SKM-1 treated with dmso at 0.1 percent for 144 hours (cell line): Measurements from ENCODE around the gene SART1.
"Not testable (repeated sequence)": the region's sequence is repeated elsewhere in the genome, so short reads cannot be mapped to it uniquely, and the experiment has no call there.

Experiments
- DNase-seq: peaks from one replicate; lab custom pipeline; 2025; ENCODE audit not compliant: unreplicated experiment; lab: John Stamatoyannopoulos, UW

SART1 gene

DNA sequence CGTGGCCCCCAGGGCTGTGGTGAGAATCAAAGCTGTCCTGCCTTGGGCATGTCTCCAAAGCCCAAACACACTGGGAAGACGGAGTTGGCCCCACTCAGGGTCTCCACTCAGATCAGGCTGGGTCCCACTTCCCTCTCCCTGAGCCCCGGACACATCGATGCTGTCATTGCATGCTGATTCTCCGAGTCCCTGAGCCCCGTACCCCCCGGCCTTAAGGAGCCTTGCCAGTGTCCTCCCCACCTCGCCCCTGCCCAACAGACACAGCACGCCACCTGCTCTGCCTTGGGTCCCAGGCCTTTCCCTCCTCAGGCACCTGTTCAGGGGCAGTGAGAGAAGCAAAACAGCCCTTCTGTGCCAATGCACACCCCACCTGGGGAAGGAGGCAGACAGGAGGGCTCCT, 25.8 kb downstream of the SART1 start:
- DNase-seq = no peak

DNA sequence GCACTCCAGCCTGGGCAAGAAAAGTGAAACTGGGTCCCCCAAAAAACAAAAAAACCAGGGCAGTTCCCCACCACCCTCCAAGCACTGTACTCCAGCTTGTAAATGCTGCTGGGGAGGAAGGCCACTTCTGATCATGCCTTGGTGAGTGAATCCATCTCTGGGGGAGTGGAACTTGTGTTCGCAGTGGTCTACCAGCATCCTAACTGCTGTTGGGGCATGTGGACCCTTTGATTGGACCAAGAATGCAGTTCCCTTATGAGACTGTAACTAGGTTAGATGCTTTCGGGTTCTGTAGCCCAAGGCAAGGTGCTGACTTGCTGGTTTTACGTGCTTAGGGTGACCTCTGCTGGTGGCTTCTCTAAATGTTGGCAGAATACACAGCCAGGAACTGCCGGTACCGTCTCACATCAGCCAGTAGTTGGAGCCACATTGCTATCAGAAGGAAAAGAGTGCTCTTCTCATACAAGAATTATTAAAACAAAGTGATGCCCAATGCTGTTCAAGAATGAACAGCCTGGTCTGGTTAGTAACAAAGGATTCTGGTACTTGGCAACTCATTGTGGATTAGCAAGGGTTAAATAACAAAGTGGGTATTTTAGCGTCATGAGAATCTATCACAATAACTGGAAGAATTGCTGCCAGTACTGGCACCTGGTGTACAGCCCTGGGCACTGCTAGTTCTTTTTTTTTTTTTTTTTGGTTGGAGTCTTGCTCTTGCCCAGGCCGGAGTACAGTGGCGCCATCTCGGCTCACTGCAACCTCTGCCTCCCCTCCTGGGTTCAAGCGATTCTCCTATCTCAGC, 27.5 kb downstream of the SART1 start:
- peak; percentile 96 for DNase-seq

DNA sequence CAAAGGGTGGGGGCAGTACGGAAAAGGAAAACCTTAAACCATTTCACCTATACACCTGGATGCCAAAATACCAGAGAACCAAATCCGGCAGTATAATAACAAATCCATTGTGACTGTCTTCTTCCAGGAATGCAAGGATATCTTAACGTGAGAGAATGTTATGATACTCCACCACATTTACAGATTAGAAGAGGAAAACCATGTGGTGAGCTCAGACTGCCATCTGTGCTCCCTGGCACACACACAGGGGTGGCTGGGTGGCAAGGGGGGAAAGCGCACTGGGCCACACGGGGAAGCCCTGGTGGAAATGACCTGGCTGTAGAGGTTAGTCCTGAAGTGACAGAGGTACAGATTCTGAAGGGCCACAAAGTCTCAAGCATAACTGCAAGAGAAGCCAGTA, 30.5 kb downstream of the SART1 start:
- no peak for DNase-seq

DNA sequence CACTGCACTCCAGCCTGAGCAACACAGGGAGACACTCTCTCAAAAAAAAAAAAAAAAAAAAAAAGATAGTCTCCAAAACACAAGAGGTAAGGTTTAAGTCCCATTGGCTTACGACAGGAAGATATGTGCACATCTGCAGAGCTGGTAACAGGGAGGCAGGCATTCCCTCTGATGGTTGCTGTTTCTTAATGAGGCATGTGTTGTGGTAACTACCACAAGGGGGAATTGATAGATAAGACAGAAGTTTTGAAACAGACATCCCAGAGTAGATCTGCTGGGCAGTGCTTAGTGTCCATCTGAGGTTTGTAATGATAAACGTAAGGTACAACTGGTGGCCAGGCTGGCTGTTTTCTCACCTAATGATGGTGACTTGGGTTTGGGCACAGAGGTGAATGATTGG, 35.8 kb downstream of the SART1 start:
- no peak for DNase-seq

DNA sequence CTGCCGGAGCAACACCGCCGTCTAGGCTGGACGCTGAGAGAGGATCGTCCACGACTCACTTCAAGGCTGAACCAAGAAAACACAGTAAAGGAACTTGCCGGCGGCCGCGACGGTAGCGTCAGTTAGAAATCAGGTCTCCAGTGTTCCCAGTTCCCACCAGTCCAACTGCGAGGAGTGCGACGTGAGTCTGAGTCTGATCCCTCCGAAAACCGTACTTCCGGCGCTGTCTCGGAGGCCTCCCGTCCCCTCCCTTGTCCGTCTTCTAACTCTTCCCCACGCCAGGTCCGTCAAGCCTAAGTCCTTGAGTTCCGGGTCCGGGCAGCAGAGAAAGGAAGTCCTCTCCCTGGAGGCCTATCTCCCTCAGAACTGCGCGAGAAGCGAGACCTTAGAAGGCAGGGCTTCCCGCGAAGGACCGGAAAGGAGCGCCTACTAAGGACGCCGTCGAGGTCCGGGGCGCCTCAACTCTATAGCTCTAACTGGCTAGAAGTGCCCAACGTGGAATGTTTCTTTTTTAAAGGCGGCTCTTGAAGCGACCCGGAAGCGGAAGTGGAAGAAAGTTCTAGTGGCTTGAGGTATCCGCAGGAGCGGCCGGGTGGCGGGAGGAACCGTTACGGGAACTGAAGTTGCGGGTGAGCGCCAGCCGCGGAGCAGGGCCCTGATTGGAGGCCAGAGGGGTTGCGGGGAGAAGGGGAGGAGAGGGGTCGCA, 40.6 kb downstream of the SART1 start, which contains the start of the genes BANF1 and EIF1AD:
Gene BANF1 (plus strand): TSS at position 562 of the 706 bp plus-strand sequence. CDS start 748 bp downstream, outside the sequence.
Gene EIF1AD (minus strand): TSS at position 216 of the 706 bp plus-strand sequence. CDS start 1,768 bp downstream, outside the sequence.
- peak; percentile 99 for DNase-seq

DNA sequence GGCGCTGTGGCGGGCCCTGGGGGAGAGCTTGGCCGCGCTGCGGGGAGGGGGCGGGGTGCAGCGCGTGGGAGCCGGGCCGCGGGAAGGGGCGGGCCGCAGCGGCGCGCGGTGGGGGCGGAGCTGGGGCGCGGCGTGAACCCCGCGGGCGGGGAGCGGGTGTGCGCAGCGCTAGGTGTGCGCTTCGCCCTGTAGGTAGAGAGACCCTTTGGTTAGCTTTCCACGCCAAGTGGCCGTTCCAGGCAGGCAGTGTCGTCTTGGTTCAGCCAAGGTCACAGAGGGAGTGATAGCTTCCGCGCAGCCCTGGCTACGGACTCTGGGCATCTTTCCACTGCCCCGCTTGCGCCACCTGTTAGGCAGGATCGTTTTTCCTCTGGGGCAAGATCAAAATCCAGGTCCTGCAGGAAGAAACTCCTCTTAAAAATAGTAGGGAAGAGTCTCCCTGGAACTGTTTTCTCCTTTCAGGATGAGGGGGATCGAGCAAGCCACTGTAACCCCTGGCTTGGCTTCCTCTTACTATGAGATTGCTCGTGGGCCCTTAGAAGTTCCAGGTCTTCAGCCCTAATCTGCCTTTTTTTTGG, 41.2 kb downstream of the SART1 start:
- peak; percentile 59 for DNase-seq

DNA sequence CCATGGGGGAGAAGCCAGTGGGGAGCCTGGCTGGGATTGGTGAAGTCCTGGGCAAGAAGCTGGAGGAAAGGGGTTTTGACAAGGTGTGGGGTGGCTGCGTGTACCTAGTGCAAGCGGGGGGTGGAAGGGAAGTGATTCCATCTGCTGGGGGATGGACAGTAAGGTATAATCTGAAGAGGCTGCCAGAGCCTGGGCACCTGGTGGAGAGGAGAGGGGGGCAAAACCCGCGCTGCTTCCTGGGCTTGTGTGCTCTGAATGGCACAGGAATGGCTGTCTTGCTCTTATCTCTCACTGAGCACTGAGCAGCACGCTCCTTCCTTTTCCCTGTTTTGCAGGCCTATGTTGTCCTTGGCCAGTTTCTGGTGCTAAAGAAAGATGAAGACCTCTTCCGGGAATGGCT, 41.8 kb downstream of the SART1 start:
- no peak for DNase-seq

DNA sequence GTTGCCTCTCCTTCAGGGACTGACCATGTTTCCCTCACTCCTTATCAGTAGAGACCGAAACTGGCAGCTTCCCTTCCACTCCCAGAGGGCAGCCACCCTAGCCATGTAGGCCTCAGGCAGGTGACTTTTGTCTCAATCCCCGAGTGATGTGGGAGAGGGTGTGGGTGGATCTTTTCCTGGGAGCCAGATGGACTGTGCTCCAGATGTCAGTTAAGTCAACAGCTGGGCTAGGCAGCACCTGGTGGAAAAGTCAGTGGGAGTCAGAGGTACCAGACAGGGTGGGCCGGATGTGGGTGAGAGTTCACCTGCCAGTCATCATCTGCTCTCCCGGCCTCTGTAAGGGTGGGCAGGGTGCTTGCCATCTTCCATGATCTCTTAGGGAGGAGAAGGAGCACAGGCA, 42.7 kb downstream of the SART1 start:
- no peak for DNase-seq

DNA sequence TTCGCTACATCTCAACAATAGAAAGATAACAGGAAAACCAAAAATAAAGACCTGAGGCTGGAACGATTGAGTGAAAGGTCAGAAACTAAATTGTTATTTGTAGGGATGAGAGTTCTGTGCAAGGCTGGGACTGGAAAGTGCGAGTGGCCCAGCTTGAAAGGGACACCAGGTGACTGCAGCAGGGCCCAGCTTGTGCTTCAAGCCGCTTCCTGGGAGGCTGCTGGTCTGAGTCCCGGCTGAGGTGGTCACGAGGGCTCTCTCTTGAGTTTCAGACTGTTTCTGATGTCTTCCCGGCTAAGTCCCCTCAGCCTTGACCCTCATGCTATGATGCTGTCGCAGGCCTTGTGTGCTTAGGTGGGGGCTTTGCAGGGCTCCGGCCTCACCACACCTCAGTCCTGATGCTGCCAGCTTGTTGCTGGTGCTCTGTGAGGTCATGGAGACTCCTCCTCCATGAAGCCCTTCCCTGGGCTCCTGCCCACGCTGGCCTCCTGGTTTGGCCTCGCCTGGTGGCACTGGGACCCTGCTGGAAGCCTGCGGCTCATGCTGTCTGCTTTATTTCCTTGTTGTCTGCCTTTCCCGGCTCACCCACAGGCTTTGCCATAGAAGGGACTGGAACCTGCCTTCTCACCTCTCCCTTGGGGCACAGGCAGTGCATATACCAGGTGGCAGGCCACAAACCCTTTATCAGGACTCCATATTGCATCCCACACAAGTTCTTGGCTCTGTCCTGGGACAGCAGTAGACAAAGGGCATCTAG, 44.8 kb downstream of the SART1 start:
- no peak for DNase-seq

DNA sequence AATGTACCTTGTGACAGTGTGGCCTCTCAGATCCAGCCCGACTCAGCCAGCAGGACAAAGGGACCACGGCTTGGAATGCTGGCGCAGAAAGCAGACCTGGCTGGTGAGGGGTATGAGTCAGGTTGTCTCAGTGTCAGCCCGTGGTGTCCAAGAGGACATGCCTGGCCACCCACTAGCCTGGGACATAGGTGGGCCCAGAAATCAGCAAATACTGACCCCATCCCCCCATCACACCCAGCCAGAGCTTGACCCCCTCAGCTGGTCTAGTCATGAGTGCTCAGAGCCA, 45.3 kb downstream of the SART1 start:
- no peak for DNase-seq

DNA sequence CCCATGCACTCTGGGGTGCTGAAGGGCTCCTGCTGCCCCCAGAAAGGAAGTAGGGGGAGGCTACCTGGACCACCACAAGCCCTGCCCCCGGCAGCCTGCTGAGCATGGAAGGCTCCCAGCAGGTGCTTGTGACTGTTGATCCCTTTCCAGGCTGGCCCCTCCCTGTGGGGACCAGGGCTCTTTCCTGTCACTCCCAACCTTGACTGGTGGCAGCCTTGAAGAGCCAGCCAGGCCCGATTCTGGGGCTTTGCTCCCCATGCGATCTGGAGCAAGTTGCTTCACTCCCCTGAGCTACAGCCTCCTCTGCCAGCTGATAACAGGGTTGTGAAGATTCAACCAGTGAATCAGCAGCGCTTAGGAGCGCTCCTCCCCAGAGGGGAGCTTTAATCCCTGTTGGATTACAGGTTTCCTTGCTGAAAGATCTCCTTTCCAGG, 45.7 kb downstream of the SART1 start:
- DNase-seq = no peak

DNA sequence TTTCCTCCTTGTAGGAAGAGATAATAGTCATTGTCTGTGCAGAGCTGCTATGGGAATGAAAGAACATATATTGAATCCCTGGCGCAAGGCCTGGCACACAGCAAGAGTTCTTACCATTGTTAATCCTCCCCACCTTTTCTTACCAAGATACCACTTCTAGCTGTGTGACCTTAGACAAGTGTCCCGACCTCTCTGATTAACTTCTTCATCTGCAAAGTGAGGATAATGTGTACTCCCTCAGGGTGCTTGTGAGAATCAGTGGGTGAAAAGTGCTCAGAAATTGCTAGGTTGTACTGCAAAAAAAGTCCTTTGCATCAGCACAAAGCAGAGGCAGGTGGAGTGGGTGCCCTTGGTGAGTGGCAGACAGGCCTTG, 46.5 kb downstream of the SART1 start:
- no peak for DNase-seq

DNA sequence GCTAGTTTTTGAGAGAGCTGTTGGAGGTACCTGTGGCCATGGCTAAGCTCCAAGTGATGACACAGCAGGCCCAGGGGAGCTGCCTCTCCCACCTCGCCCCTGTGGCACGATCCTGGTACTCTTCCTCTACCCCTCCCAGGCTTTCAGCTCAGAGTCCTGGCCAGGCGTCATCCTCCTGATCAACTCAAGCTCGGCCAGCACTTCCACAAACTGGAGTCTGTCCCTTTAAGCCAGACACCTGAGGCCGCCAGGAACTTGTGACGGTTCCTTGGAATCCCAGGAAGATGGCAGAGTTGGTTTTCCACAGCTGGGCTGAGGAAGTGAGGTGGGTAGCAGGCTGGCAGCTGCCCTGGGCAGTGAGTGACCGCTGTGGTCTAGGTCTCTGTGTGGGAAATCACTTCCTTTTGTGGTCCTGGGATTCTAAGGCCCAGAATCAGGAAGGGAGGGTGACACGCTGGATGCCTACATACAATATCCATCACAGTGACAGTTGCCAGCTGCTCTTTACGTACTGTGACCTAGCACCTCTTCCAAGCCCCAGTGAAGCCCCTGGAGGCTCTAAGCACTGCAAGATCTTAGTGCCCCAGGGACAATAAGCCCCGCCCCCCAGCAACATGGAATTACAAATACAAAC, 47.1 kb downstream of the SART1 start:
- DNase-seq = no peak

DNA sequence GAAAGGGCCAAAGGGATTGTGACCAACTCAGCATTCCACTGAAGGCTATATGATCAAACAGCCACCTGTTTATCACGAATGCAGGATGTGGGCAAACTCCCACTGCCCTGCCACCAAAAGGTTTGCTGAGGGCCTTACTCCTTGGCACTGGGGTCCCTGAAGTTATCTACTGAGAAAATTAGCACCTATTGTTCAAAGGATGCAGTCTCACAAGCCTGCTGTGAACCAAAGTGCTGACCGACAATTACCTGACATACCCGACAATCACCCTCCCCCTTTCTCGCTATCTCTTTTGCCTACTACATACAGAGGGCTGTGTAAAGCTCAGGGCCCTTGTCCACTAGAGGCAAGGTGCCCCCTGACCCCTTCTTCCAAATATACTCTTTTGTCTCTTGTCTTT, 48.5 kb downstream of the SART1 start:
- DNase-seq = not testable (repeated sequence)

DNA sequence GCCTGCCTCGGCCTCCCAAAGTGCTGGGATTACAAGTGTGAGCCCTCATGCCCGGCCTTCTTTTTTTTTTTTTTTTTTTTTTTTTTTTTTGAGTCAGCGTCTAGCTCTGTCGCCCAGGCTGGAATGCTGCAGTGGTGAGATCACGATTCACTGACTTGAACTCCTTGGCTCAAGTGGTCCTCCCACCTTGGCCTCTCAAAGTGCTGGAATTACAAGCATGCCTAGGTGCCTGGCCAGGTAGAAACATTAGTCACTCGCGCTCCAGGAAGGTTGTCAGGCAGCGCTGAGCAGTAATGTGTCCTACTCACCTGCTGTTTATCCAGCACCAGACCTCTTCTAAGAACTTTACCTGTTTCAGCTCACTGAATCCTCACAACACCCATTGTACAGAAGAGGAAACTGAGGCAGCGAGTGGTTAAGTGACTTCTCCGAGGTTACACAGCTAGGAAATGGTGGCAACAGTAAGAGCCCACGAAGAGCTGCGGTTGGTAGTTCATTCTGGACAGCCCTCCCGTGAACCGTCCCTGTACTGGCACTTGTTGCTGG, 49.8 kb downstream of the SART1 start:
- no peak for DNase-seq

DNA sequence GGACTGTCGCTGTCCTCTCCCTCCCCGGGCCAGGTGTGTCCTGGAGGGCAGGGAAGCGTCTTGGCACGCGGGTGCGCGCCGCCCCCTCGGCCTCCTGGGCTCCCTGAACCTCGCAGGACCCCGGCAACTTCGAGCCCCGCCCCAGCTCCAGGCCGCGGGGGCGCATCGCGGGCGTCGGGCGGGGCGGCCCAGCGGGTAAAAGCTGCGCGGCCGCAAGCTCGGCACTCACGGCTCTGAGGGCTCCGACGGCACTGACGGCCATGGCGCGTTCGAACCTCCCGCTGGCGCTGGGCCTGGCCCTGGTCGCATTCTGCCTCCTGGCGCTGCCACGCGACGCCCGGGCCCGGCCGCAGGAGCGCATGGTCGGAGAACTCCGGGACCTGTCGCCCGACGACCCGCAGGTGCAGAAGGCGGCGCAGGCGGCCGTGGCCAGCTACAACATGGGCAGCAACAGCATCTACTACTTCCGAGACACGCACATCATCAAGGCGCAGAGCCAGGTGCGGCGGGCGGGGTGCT, 50.3 kb downstream of the SART1 start, which contains the start of gene CST6:
Gene CST6 (plus strand): TSS at position 224 of the 519 bp plus-strand sequence. CDS start 37 bp downstream, at position 261.
- no peak for DNase-seq

DNA sequence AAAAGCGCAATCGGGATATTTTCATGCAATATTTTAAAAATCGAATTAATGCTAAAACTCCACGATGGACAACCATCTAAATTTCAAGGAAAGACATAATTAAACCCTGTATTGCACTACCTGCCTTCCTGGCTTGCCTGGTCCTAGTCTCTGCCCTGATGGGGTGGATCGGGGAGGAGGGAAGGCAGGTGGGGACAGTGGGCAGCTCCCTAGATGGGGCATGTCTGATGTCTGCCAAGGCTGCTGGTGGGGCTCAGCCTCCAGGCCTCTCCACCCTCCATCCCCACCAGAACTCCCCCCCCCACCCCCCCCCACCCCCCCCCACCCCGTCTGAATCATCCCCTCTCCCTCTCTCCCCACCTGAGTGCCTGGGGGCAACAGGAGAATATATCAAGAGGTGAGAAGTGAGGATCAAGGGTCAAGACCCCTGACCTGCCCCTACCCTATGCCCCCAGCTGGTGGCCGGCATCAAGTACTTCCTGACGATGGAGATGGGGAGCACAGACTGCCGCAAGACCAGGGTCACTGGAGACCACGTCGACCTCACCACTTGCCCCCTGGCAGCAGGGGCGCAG, 50.9 kb downstream of the SART1 start:
- no peak for DNase-seq

DNA sequence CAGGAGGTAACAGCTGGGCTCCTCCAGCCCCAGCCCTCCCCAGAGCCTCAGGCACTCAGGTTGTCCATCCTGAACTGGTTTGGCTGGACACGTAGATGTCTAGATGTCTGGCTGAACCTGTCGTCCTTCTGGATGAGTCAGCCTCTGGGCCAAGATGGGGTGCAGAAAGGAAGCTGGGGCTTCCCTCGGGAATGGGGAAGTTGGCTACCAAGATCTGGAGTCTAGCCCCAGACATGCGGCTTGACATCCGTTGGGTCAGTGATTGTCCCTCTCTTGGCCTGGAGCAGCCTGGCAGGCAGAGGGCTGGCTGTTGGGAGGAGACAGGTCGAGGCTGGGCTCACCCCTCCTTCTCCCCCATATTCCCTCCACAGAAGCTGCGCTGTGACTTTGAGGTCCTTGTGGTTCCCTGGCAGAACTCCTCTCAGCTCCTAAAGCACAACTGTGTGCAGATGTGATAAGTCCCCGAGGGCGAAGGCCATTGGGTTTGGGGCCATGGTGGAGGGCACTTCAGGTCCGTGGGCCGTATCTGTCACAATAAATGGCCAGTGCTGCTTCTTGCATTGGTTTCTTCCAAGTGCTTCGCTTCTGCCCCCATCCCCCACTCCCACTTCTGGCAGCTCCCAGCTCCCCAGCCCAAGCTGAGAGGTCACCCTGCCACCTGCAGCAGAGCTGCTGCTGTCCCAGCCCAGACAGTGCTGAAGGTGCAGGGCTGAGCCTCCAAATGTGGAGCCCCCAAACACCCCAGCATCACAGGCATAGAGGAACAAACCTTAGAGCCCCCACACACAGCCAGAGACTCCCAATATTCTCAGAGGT, 51.6 kb downstream of the SART1 start:
- DNase-seq = peak; percentile 13

DNA sequence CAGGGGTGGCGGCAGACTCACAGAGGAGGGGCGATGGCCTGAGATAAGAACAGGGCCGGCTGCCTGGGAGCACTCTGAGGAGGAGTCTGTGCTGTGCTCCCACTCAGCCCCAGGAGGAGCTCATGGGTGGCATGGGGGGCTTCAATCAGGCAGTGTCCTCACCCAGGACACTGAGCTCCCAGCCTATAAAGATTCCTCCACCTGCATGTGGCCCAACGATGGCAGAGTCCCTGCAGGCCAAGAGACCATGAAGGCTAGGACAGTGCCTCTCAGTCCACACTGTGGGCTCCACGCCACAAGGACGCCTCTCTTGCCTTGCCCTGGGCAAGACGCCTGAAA, 52.2 kb downstream of the SART1 start:
- no peak for DNase-seq
